GDM1 (cell line): ENCODE measurements around the gene C10orf53.
"Not testable (repeated sequence)": the region's sequence is repeated elsewhere in the genome, so short reads cannot be mapped to it uniquely, and the experiment has no call there.

Experiments
- DNase-seq: peaks from one replicate; lab custom pipeline; 2025; lab: John Stamatoyannopoulos, UW

C10orf53 gene

DNA sequence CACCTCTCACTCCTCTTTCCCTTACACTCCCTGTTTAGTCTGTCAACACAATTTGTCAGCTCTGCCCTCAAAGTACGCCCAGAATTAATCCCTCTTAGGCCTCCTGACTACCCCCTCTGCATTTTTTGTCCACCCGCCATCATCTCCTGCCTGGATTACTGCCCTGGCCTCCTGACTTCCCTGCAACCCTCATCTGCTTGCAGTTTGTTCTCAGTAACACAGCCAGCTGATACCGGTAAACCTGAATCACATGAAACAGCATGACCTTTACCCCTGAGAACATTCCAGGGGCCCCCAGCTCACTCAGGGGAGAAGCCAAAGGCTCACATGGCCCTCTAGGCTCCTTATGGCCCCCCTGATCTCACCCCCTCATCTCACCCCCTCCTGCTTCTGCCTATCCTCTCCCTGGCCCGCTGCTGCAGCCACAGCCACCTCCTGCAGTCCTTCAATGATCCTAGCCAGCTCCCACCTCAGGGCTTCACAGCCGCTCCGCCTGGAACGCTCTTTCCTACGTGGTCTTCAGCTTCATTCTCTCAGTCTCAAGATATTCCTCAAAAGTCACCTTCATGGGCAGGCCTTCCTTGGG is 8.9 kb downstream of the C10orf53 start:
- no peak for DNase-seq

DNA sequence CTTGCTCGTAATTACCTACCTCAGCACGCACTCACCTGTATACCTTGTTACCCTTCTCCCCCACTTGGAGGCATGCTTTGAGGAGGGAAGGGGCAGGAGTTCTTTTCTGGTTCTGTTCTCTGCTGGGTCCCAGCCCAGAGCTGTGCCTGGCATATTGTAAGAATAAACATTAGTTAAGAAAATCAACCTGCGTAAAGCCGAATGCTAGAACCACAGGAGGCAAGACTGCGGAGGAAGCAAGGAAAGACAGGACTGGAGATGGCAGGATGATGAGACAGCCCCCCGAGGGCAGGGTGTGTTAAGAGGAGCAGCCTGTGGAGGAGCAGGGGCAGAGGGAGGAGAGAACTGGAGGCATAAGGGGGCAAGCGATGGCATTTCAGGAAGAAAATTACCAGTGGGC is 9.5 kb downstream of the C10orf53 start:
- no peak for DNase-seq

DNA sequence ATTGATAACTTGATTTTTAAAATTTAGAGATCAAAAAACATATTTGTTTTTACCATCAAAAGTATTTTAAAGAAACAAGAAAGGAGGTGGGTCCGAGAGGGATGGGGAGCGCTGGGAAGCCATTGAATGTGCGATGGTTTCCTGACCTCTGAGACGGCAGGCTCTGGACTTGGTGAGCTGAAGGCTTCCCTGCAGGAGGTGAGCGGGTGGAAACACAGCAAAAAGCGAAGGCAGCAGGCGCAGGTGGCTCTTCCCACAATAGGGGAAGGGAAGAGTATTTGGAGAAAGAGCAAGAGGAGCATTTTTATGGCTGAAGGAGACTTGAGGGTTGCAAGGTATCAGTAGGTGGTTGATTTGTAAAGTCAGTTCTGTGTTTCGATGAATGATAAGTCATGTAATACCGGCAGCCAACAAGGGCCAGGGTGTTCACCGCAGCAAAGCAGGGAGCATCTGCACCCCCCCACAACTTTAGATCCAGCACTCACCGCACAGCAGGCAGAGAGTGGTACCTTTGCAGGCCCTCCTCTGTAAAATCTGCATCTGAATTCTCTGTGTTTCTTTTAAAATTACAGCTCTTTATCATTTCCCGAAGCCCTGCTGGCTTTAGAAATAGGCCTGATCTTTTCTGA is 10.5 kb downstream of the C10orf53 start:
- no peak for DNase-seq

DNA sequence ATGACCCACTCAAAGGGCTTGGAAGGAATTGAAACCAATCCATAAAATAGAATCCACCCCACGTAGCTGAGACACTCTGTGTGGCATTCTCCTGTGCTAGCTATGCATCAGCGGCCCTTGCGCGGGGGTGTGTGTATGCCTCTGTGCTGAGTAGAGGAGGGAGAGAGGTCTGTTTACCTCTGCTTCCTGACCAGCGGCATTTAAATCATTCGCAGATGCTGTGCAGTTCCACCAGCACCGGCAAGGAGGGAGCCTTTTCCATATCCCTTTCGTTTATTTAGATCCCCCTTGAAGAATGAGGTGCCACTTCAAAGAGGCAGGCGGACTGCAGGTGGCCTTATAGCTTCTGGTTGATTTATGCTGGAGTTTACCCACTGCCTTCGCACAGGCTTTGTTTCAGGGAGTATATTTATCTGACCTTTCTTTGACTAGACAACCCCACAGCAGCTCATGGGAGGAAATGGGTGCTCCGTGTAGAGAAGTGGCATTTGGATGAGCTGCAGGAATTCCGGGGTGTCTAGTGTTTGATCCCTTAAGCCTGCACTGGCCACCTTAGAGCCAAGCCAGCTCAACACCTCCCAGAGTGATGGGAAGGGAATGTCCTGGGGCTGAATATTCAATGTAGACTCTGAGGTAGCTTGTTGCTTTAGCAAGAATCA is 11.4 kb downstream of the C10orf53 start:
- no peak for DNase-seq

DNA sequence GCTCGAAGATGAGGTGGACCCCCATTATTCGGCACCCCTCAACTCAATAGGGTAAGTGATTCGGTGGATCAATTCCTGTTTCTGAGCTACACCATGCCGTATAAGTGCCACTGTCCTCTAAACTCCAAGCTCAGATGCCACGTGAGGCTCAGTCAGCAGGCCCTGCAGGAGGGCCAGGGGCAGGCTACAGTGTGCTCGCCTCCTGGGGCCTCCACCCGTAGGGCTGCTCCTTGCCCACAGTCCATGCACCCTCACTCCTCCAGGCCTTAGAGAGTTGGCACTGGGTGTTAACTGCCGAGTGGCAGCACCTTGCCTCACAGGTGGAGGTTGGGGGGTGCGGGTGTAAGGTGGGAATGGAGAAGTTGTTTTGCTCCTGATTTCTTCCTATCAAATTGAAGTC is 12.1 kb downstream of the C10orf53 start:
- no peak for DNase-seq

DNA sequence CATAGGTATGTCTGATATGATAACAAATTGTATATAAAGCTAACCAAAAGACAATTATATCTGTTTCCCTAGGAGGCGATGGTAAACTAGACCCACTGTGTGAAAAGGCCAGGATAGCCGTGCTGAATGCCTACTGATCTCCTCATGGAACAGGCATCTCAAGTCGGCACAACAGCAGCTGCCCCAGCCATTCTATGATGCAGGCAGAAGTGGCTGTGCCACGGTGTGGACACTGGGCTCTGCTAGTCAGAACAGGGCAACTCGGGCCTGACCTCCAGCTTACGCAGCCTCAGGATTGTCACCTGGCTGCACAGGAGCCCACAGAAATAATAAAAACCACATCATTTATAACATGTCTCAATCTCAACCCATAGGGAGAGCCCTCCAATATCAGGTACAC is 15.0 kb downstream of the C10orf53 start:
- no peak for DNase-seq

DNA sequence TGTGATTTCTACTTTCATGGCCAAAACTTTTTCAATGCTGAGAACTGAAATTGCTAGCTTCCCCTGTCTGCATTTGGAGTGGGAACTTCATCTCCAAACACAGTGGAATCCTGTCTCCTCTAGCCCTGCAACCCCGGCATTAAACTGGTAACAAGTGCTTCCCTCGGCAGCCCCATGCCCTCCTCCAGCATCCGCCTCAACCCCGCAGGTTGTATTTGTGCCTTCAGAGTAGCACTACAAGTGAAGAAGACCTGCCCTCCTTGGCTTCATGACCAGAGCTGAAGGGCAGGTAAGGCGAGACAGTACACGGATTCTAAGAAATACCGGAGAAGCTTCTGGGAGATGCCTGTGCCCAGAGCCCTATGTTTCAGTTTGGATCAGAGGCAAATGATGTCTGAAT is 16.9 kb downstream of the C10orf53 start:
- DNase-seq = no peak

DNA sequence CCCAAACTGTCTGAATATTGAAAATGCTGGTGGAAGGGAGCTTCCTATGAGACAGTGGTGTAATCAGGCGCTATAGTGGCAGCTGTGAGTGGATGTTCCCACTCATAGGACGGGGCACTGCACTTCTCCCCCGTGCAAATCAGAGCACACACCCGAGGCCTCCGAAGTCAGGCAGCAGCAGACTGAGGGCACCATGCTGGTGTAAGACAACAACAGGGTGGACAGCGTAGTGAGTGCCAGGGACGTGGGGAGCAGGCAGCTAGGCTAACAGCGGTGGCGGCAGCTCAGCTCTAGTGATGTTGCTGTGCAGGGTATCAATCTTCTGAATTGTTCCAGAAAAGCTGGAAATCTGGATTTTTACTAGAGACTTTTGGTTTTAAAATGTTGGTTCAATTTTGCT is 19.2 kb downstream of the C10orf53 start:
- DNase-seq = no peak

DNA sequence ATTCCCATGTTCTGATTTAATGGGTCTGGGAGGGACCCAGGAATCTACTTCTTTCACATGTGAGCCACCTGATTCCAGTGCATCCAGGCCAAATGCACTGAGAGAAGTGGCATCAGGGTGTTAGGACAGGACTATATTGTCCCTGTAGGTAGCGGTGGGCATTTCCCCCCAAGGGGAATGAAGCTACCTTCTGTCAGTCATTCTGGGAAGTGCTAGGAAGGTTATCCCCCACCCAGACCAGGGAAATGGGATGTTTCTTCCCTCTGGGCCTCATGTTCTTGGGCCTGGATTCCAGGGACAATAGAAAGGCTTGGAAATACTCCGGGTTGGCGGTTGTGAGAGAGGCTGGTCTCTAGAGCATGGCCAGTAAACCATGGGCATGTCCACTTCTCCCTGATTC is 20.8 kb downstream of the C10orf53 start:
- no peak for DNase-seq

DNA sequence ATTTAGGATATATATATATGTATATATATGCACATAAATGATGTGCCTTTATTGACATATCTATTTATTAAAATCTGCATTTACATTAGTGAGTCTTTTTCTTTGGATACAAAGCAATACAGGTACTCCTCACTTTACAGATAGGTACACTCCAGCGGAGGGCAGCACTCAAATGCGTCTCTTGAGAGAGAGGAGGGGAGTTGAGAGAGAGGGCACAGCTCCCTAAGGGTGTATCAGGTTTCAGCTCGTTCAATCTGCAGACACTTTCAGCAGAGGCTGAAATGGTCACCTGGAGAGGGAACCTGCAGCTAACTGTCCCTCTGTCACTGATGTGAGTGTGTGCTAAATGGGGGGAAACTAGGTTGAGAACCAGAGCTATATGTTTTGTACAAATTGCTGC is 21.5 kb downstream of the C10orf53 start:
- no peak for DNase-seq

DNA sequence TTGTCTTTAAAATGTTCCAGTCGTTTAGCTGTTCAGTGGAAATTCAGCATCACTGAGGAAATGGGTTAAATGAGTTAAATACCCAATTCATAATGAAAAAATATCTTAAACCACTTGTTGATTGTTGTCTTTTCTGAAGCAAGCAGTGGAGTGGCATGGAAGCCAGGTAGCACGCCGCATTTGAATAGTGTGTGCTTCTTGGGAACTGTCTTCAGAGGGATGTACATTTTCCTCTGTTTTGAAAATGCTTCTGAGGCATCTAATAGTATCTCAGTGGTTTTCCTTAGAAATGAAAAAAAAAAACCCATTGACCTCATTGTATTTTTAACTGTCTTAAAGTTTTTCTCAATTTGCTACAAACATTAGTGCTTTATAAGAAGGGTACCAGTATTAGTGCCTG is 28.1 kb downstream of the C10orf53 start:
- no peak for DNase-seq

DNA sequence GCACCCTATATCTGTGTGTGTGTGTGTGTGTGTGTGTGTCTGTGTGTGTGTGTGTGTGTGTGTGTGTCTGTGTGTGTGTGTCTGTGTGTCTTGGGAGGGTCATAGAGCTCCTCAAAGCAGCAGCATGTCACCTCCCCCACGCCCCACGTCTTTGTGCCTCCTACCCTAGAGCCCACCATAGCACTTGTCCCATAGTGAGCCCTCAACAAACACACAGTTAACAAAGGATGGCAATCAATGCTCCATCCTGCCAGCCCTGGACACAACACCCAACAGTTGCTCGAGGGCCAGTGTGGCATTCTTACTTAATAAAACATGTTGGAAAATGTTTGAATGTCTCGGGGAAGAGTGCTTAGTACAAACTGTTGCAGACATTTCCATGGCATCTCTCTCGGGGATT is 30.5 kb downstream of the C10orf53 start:
- no peak for DNase-seq

DNA sequence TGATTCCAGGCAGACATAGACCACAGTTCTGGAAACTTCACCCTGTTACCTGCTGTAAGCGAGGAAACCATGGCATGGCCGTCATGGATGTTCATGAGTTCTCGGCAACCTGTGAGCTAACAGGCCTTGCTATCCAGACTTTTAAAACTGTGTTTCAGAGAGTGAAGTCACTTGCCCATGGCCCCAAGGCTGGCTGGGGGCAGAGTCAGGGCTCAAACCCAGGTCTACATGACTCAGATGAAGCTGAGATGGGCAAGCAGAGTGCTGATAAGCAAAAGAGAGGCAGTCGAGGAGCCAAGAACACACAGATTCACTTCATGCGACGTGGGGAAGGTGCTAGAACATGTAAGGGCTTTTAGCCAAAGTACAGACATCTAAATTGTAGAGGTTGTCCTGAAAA is 31.5 kb downstream of the C10orf53 start:
- DNase-seq = no peak

DNA sequence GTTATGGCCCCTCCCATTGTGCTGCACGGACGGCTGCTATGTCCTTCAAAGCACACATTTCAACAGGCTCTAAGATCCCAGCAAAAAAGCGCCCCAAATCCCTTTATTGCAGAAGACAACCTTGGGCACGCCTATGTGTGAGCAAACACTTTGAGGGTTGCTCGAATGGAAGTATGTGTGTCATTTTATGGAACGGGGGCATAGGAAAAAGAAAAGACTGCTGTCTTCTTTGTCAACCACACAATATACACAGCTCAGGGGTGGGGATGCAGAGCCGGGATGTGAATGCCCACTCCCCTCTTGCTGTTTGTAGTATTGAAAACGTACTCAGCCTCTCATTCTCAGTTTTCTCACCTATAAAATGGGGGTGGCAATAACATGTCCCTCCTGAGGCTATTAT is 32.0 kb downstream of the C10orf53 start:
- DNase-seq = no peak

DNA sequence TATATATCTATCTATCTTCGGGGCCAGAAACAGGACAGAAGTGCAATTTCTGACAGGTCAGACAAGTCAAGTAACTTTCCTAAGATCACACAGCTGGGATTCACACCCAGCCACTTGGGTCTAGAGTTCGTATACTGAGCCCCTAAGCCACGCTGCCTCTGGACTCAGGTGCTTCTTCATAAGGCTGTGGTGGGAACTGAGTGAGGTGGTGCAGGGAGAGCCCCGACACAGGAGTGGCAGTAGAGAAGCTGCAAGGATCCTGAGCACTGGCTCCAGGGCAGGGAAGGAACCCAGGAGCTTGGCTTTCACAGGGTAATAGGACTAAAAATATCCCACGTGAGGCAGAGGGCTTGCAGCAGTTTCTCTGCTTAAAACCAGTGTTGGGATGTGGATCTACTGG is 33.8 kb downstream of the C10orf53 start:
- DNase-seq = no peak

DNA sequence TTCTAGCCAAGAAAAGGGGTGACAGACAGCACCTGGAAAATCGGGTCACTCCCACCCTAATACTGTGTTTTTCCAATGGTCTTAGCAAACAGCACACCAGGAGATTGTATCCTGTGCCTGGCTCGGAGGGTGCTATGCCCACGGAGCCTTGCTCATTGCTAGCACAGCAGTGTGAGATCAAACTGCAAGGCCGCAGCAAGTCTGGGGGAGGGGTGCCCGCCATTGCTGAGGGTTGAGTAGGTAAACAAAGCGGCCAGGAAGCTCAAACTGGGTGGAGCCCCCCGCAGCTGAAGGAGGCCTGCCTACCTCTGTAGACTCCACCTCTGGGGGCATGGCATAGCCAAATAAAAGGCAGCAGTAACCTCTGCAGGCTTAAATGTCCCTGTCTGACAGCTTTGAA is 35.7 kb downstream of the C10orf53 start:
- not testable (repeated sequence) for DNase-seq

DNA sequence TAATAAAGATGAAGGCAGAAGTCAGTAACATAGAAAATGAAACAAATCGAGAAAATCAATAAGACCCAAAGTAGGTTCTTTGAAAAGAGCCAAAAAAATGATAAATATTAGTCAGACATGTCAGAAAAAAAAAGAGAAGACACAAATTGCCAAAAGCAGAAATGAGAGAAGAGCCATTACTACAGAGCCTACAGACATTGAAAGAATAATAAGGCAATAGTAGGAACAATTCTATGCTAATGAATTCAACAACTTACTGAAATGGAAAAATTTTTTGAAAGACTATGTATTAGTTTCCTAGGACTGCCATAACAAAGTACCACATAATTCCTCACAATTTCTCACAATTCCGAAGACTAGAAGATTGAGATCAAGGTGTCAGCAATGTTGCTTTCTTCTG is 47.1 kb downstream of the C10orf53 start:
- DNase-seq = no peak

DNA sequence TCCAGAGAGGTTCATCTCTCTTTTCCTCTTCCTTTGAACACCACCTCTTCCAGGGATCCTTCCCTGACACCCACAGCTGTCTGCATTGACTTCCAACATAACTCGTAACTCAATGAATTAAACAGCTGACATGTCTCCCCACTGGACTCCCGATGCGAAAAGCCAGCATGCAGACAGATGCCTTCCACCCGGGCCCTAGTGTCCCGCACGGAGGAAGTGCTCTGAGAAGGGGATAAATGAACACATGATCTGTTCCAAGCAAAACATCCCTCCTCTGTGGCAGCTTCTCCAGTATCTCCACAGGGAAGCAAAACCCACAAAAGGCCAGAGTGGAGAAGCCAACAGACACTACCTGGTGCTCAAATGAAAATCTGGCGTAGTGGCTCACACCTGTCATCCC is 54.4 kb downstream of the C10orf53 start:
- DNase-seq = no peak

DNA sequence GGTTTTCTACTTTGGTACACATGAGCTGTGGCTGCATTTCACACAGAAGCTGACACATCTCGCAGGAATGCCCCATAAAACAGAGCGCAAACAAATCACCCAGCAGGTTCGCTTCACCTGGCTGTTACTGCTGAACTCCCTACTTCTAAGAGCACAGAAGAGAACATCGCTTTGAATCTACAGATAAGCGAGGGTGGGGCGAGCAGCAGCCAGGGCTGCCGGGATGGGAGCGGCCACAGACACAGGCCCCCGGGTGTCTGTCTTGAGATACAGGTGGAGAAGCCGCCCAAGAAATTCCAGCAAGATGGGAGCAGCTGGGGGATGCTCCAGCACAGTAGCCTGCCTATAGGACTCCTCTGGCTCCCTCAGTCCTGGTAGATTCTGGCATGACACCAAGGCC is 55.2 kb downstream of the C10orf53 start:
- no peak for DNase-seq

DNA sequence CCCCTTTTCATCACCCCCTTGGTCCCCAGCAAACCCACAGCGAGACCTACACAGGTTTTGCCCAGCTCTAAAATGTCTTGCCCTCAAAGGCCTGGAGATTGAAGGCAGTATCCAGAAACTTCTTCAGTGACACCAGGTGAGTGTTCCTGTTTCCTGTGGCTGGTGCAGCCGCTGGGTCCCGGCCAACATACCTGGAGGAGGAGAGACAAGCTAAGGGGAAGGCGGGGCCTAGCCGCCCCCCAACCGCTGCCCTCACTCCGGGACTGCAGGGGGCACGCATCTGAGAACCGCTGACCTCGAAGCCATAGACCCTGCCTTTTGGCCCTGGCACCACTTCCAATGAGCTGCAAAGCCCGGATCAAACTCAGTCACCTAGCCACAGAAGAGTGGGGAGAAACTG is 55.7 kb downstream of the C10orf53 start:
- no peak for DNase-seq

DNA sequence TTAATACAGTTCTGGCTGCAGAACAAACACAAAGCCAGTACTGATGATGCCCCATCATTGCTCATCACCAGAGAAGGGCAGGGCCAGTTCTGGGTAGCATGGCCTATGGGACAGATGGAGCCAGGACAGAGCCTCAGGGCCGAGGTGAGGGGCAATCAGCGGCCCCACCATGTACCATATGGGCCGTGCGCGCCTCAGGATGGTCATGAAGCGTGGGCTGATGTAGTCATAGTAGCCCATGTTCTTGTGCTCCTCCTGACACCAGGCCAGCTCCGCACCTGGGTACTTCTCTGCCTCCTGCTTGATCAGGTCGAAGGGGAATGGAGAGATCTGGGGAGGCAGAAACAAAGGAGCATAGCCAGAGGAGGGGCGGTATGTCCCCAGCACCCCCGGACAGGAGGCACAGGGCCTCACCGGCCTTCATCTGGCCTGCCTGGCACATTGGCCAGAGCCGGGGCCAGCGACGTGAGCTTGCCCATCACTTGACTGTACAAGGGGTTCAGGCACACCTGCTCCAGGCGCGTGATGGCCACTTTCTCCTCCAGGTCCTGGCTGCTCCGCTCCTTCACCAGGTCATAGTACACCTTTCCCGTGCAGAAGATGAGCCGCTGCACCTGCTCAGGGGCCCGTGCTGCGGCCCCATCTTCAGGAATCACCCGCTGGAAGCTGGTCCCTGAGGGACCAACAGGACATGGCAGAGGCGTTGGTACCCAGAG is 56.6 kb downstream of the C10orf53 start:
- no peak for DNase-seq

DNA sequence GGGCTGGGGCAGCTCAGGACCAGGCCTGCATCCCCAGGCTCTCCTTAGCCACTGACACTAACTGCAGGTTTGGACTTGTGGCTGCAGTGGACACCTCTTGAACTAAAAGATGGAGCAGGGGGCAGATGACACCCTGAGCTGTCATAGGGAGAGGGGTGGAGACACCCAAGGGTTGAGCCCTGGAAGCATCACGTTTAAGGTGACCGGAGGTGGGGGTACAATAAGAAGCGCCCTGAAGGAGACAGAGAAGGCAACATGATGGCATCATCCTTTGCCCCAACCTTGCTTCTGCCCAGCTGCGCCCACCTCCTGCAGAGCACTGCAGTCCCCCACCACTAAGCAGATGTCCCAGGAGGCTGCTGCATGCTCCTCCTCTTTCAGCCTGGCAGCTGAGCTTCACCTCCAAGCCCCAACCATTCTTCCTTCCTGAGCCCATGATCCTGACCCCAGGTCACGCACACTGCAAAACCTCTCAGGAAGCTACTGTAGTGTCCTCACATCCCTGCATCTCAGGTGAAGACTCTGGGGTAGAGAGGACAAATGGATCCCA is 57.2 kb downstream of the C10orf53 start:
- DNase-seq = no peak
